ENCODE measurements around the gene TOPORS.
A peak's percentile ranks its signal among the peaks of the same experiment; 100 is the strongest.

- TF ChIP-seq, protein P1, sequence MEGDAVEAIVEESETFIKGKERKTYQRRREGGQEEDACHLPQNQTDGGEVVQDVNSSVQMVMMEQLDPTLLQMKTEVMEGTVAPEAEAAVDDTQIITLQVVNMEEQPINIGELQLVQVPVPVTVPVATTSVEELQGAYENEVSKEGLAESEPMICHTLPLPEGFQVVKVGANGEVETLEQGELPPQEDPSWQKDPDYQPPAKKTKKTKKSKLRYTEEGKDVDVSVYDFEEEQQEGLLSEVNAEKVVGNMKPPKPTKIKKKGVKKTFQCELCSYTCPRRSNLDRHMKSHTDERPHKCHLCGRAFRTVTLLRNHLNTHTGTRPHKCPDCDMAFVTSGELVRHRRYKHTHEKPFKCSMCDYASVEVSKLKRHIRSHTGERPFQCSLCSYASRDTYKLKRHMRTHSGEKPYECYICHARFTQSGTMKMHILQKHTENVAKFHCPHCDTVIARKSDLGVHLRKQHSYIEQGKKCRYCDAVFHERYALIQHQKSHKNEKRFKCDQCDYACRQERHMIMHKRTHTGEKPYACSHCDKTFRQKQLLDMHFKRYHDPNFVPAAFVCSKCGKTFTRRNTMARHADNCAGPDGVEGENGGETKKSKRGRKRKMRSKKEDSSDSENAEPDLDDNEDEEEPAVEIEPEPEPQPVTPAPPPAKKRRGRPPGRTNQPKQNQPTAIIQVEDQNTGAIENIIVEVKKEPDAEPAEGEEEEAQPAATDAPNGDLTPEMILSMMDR (conservative IDR thresholded peaks at IDR 0.05), result peak; percentile 13
- TF ChIP-seq ZFX (IDR thresholded peaks at IDR 0.05), result no peak
These were observed 22.5 kb upstream of the TOPORS start for GRCh38 chr9:32574858-32575257.
